NCI-H146 treated with DMSO at 0.1 percent for 48 hours (cell line): ENCODE results near the gene GSTM3.
"Not testable (repeated sequence)": the region's sequence is repeated elsewhere in the genome, so short reads cannot be mapped to it uniquely, and the experiment has no call there.

Source experiments
- DNase-seq: peaks from one replicate; lab custom pipeline; 2025; ENCODE audit not compliant: unreplicated experiment; lab: John Stamatoyannopoulos, UW

Gene GSTM3

GRCh38 chr1:109708949-109709348, 31.9 kb downstream of the GSTM3 start:
- DNase-seq, result not testable (repeated sequence)

GRCh38 chr1:109705411-109705810, 35.4 kb downstream of the GSTM3 start:
- no peak for DNase-seq

GRCh38 chr1:109704173-109704572, 36.7 kb downstream of the GSTM3 start:
- DNase-seq, result no peak

DNA sequence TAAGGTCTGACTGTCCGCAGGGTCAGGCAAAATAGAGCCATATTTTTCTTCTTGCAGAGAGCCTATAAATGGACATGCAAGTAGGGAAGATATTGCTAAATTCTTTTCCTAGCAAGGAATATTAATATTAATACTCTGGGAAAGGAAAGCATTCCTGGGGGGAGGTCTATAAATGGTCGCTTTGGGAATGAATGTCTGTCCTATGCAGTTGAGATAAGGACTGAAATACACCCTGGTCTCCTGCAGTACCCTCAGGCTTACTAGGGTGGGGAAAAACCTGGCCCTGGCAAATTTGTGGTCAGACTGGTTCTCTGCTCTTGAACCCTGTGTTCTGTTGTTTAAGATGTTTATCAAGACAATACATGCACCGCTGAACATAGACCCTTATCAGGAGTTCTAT, 37.9 kb downstream of the GSTM3 start:
- not testable (repeated sequence) for DNase-seq

GRCh38 chr1:109697861-109698260, 43.0 kb downstream of the GSTM3 start:
- not testable (repeated sequence) for DNase-seq

DNA sequence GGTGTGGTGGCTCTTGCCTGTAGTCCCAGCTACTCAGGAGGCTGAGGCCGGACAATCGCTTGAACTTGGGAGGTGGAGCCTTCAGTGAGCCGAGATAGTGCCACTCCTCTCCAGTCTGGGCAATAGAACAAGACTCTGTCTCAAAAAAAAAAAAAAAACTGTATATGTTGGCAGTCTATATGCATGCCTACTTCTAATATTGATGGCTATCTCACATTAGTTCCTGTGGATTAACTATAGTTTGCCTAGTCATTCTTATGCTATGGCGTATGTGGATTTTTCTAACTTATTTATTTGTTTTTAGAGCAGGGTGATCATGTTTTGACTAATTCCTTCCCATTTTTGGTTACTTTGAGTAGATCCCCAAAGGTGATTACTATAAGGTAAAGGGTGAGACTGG, 43.8 kb downstream of the GSTM3 start:
- DNase-seq, result no peak

DNA sequence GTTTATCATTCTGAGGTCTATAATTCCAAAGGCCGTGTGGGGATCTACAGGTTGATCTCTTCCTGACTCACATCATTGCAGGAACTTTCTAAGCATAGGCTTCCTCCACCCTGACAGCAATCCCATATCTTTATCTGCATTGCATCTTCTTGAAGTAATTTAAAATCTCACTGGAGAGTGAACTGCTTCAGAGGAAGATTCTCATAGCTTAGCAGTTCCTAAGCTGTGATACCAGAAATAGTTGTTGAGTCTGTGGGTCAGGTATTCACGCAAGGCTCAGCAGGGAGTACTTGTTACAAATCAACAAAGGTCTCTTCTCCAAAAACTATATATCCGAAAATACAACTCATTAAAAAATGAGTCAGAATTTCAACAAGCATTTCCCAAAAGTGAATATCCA, 45.7 kb downstream of the GSTM3 start:
- DNase-seq, result not testable (repeated sequence)

GRCh38 chr1:109694400-109694799, 46.4 kb downstream of the GSTM3 start:
- not testable (repeated sequence) for DNase-seq

DNA sequence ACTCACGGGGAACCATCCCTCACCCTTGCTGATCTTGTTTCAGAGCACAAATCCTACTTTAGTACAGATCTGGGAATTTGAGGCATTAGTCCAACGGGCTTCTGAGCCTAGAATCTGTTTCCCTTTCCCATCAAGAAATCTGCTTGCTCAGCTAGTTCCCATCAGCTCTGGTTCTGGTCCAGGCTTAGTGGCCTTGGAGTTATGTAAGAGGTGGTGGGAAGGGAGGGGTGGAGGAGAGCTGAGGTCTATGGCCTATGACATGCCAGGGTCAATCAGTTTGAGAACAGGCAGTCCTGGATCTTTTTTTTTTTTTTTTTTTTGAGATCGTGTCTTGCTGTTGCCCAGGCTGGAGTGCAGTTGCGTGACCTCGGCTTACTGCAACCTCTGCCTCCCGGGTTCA, 49.1 kb downstream of the GSTM3 start:
- DNase-seq, result no peak

DNA sequence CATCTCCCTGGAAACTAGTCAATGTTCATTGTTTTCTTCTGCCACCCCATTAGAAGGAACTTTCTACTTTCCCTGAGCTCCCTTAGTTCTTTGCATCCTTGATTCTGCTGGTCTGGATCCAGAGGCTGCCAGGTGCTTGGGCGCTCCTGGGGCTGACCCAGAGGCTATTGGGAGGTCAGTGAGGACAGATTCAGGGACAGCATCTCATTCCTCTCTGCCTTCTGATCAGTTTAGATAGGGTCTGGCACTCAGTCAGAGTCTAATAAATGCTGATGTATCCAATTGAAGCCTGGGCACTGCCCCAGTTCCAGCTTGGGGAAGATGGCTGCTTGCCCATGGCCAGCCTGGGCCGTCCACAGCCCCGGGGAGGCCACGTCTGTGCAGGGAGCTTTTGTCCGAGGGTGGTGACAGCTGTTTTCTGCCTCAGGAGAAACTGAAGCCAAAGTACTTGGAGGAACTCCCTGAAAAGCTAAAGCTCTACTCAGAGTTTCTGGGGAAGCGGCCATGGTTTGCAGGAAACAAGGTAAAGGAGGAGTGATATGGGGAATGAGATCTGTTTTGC, 50.9 kb downstream of the GSTM3 start:
- DNase-seq, result no peak

DNA sequence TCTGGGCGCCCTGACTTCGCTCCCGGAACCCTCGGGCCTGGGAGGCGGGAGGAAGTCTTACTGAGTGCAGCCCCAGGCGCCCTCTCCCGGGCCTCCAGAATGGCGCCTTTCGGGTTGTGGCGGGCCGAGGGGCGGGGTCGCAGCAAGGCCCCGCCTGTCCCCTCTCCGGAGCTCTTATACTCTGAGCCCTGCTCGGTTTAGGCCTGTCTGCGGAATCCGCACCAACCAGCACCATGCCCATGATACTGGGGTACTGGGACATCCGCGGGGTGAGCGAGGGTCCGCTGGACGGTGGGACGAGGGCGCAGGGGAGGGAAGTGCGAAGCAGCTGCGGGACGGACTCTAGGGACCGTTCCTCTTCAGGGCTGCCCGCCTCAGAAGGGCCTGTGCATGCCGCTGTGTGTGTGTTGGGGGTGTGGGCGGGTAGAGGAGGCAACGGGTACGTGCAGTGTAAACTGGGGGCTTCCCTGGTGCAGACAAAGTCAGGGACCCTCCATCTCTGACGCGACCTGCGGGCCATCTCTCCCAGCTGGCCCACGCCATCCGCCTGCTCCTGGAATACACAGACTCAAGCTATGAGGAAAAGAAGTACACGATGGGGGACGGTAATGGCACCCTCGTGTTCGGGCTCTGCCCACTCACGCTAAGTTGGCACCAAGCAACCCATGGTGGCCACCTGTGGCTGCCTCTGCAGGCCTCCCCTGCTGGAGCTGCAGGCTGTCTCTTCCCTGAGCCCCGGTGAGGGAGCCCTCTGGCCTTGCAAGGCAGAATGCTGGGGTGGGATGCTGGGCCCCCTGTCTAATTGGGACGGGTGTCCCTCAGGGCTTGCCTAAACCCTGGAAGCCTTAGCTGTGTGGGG, 53.0 kb downstream of the GSTM3 start, which contains the start of gene GSTM1:
TSS of gene GSTM1 (plus strand) at position 177 of the 859 bp plus-strand sequence. CDS start at position 234, 57 bp downstream.
- no peak for DNase-seq

- not testable (repeated sequence) for DNase-seq
Observed at GRCh38 chr1:109687109-109687508, 53.7 kb downstream of the GSTM3 start.

DNA sequence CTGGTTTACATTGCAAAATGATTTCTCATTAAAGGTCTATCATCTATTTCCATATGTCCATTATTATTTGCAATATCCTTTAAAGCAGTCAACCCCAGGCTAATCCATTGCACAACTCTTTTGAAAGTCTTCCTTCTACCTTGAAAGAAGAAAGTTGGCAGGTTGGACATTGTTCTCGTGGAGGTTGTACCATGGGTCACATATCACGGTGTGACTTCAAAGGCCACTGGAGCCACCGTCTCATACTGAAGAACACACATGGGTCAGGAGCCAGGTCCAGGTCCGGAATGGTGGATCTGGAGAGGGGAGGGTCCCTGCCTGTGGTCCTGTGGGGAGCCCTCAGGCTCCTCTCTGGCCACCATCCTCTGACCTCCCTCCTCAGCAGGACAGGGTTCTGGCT, 54.9 kb downstream of the GSTM3 start:
- not testable (repeated sequence) for DNase-seq

- DNase-seq, result not testable (repeated sequence)
Observed at GRCh38 chr1:109685399-109685798, 55.4 kb downstream of the GSTM3 start.

GRCh38 chr1:109684777-109685176, 56.1 kb downstream of the GSTM3 start:
- DNase-seq, result not testable (repeated sequence)
